Thyroid gland (tissue), 4 donors: ENCODE measurements around the gene TICAM2. TPM values are rescaled to one million over a fixed set of nuclear protein-coding genes. Genes with fewer than 3 reads are reported as not detected.

Source experiments
- DNase-seq, 2 donors: peaks; one replicate each; pipeline ENCODE4 v3.0.0-alpha.2; 2019
- H3K27ac ChIP-seq, 3 donors: fragments of 200-600 bp; sonication (generic); 1 replicate in 2 of 3; 2 replicates in 1 of 3; pipeline ENCODE4 v1.5.1; 2016 to 2019; ENCODE audit warnings: mild to moderate bottlenecking in 1 of 3, moderate library complexity in 1 of 3
- H3K27me3 ChIP-seq: fragments of 200-600 bp; sonication (generic); one replicate; pipeline ENCODE4 v1.5.1; 2019
- H3K36me3 ChIP-seq, 2 donors: fragments of 200-600 bp; sonication (generic); one replicate each; pipeline ENCODE4 v1.5.1; 2016 to 2019
- H3K4me1 ChIP-seq, 2 donors: fragments of 200-600 bp; sonication (generic); one replicate each; pipeline ENCODE4 v1.5.1; 2017 to 2019
- H3K4me3 ChIP-seq, 3 donors: fragments of 200-600 bp; sonication (generic); replicated peaks in 1 of 3; 1 replicate in 2 of 3; 2 replicates in 1 of 3; pipeline ENCODE4 v1.5.1; 2016; ENCODE audit warnings: mild to moderate bottlenecking in 1 of 3
- H3K9me3 ChIP-seq: fragments of 200-600 bp; sonication (generic); one replicate; pipeline ENCODE4 v1.5.1; 2017
- POLR2A ChIP-seq, 2 donors: fragments of 450-650 bp; IDR thresholded peaks; one replicate each; pipeline ENCODE4 v1.6.1; 2017; ENCODE audit warnings: antibody characterized with exemption in 2 of 2, mild to moderate bottlenecking in 2 of 2, moderate library complexity in 1 of 2
- WGBS, 2 donors: methylation state at CpG; one replicate each; pipeline ENCODE4 v1.1.5; 2017; 5-methylcytosine and 5-hydroxymethylcytosine counted together
- intact Hi-C: fragments of 100-400 bp; cut with DNase I; formaldehyde crosslinking; loops from one replicate; pipeline ENCODE4 v1.15.1; 2023
- total RNA-seq, 4 donors: library from RNA; depleted of rRNA; stranded (reverse); fragments of >200 nt; gene quantifications; one replicate each; pipeline ENCODE4 v1.2.3, GENCODE V29; 2016
- TF ChIP-seq, protein P1 (sequence below), 6 experiments: fragments of 200-600 bp in 3 of 6; fragments of 450-650 bp in 3 of 6; sonication (generic) in 3 of 6; IDR thresholded peaks; one replicate each; pipeline ENCODE4 v1.5.1; 2016 to 2019; ENCODE audit warnings: antibody characterized with exemption in 6 of 6, mild to moderate bottlenecking in 2 of 6, inconsistent platforms in 1 of 6, moderate library complexity in 1 of 6

Gene TICAM2
- total RNA-seq, 4 donors from 2014 or later, result 1.1 to 2.0 (median 1.5) TPM

DNA sequence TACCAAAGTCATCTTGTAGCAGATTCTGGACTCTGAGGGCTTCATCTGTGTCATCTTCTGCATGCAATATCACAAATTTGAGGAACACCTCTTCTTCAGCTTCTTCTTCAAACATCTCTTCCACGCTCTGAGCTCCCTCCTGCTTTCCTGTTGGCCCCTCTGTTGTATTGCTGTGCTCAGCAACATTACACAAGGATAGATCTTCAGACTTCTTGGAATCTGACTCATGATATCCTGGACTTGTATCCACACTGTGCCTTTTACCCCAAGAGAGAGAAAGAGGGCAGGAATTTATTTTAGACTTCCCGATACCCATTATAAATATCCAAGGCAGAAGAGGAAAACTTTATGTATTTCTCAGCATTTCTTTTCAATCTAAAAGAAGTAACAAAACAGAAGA lies 21.3 kb downstream of the TICAM2 start:
- H3K9me3 ChIP-seq, result no peaks in the 10 kb centered on the region
- H3K27ac ChIP-seq, result no peak overlapping the region
- no peaks in the 10 kb centered on the region for H3K27me3 ChIP-seq
- intact Hi-C loops, result no loop called here
- no peak for TF ChIP-seq POLR2A (IDR thresholded peaks at IDR 0.05)
- H3K4me1 ChIP-seq, result no peaks in the 10 kb centered on the region
- no peaks in the 10 kb centered on the region for H3K36me3 ChIP-seq
- no peak overlapping the region for H3K4me3 ChIP-seq
- DNase-seq, result no peak
- 95 to 96% methylated on average over 2 of the region's 2 CpGs for WGBS, 2 donors

DNA sequence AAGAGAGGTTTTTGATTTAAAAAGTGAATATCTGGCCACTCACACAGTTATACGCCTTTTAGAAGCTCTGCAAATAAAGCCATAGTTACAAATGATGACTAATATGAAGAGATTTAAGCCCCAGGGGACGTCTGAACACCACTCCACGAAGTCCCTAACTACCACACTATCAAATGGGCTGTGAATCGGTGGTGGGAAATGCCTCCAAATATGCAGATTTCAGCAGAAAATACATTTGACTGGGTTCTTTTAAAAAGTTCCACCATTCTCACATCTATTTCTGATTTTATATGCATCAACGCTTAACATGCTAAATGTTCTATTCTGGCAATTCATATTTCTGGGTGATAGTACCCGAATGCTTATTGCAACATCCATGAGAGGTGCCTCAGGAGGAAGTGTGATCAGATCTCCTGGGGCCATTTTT lies 22.5 kb downstream of the TICAM2 start:
- intact Hi-C loops, result no loop called here
- no peak for DNase-seq
- Histone ChIP-seq H3K36me3 (no peaks in the 10 kb centered on the region), H3K9me3 (no peaks in the 10 kb centered on the region), H3K4me3 (no peak overlapping the region), H3K27me3 (no peaks in the 10 kb centered on the region), H3K27ac (no peak overlapping the region), H3K4me1 (no peaks in the 10 kb centered on the region)
- TF ChIP-seq, protein P1, sequence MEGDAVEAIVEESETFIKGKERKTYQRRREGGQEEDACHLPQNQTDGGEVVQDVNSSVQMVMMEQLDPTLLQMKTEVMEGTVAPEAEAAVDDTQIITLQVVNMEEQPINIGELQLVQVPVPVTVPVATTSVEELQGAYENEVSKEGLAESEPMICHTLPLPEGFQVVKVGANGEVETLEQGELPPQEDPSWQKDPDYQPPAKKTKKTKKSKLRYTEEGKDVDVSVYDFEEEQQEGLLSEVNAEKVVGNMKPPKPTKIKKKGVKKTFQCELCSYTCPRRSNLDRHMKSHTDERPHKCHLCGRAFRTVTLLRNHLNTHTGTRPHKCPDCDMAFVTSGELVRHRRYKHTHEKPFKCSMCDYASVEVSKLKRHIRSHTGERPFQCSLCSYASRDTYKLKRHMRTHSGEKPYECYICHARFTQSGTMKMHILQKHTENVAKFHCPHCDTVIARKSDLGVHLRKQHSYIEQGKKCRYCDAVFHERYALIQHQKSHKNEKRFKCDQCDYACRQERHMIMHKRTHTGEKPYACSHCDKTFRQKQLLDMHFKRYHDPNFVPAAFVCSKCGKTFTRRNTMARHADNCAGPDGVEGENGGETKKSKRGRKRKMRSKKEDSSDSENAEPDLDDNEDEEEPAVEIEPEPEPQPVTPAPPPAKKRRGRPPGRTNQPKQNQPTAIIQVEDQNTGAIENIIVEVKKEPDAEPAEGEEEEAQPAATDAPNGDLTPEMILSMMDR (IDR thresholded peaks at IDR 0.05), result no peak
- TF ChIP-seq POLR2A (IDR thresholded peaks at IDR 0.05), result no peak
- 89 to 91% methylated on average over 6 of the region's 6 CpGs for WGBS, 2 donors

DNA sequence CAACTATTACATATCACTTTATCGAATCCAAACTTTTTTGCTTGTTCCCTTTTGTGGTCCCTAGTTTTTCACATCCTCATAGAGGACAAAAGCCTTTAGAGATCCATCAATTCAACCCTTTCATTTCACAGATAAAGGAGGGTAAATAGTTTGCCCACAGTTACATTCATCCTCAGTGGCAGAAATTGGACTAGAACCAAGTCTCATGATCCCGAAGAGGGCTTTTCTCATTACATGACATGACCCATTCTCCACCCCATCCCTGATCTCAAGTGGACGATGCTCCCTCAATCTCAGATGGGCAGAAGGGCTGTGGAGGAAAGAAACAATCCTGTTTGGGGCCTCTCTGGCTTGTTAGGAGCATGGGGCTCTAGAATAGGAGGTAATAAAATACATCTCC lies 23.1 kb downstream of the TICAM2 start:
- no peak for TF ChIP-seq POLR2A (IDR thresholded peaks at IDR 0.05)
- TF ChIP-seq, protein P1 (IDR thresholded peaks at IDR 0.05), result no peak

DNA sequence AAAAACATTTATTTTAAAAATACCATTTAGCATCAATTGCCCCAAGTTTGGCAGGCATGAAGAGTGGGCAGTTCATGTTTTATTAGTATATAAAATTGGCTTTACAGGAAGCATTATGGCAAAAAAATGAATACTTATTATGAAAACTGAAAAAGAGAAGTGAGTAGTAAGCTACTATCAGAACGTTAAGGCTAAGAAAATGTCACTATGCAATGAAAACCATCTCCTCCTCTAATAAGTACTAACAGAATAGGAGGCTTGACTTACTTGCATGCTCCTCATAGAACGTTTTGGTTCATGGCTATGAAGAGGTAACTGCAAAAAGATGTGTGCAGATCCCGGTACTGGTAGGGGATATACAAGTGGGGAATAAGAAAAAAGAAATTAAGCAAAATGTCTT lies 23.6 kb downstream of the TICAM2 start:
- no peak overlapping the region for H3K27ac ChIP-seq
- intact Hi-C loops, result no loop called here
- H3K9me3 ChIP-seq, result no peaks in the 10 kb centered on the region
- WGBS, 2 donors, result 83 to 89% methylated on average over 3 of the region's 3 CpGs
- no peaks in the 10 kb centered on the region for H3K27me3 ChIP-seq
- no peak overlapping the region for H3K4me3 ChIP-seq
- no peak for DNase-seq
- H3K4me1 ChIP-seq, result no peaks in the 10 kb centered on the region
- TF ChIP-seq POLR2A (IDR thresholded peaks at IDR 0.05), result no peak
- TF ChIP-seq, protein P1 (IDR thresholded peaks at IDR 0.05), result no peak
- no peaks in the 10 kb centered on the region for H3K36me3 ChIP-seq

More for the DNA sequence above, 23.1 kb downstream of the TICAM2 start:
- no peaks in the 10 kb centered on the region for H3K4me1 ChIP-seq
- intact Hi-C loops, result no loop called here
- H3K4me3 ChIP-seq, result no peak overlapping the region
- no peaks in the 10 kb centered on the region for H3K9me3 ChIP-seq
- DNase-seq, result no peak
- H3K27ac ChIP-seq, result no peak overlapping the region
- H3K27me3 ChIP-seq, result no peaks in the 10 kb centered on the region
- no peaks in the 10 kb centered on the region for H3K36me3 ChIP-seq
- WGBS, 2 donors, result 88 to 89% methylated on average over 3 of the region's 3 CpGs

DNA sequence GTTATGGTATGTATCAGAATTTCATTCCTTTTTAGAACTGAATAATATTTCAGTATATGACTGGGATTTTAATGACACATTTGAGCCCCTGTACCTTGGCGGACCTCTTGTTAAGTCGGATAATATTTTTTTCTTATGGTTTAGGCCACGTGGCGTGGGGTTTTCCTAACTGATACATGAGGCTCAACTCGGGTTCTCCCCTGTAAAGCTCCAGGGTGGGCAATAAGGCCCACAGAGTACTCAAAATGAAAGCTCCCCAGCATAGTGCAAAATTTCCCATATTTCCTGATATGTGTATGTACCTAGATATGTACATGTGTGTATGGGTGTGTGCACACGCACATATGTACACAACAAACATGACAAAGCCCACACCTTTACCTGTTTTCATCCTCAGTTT lies 24.5 kb downstream of the TICAM2 start:
- WGBS, 2 donors, result 92 to 98% methylated on average over 6 of the region's 6 CpGs

More for the DNA sequence above, 24.5 kb downstream of the TICAM2 start:
- no peak overlapping the region for H3K4me3 ChIP-seq
- intact Hi-C loops, result no loop called here
- TF ChIP-seq, protein P1 (IDR thresholded peaks at IDR 0.05), result no peak
- TF ChIP-seq POLR2A (IDR thresholded peaks at IDR 0.05), result no peak
- DNase-seq, result no peak
- no peak overlapping the region for H3K27ac ChIP-seq
- no peaks in the 10 kb centered on the region for H3K9me3 ChIP-seq
- no peaks in the 10 kb centered on the region for H3K36me3 ChIP-seq
- H3K27me3 ChIP-seq, result no peaks in the 10 kb centered on the region
- no peaks in the 10 kb centered on the region for H3K4me1 ChIP-seq
